ENCODE measurements around the gene ALG14.

The ALG14 gene

GRCh38 chr1:94963864-94964263, 108.9 kb downstream of the ALG14 start:
- no peak overlapping the region for H3K4me3 ChIP-seq (ENCODE audit: insufficient read depth, low read length, poor library complexity, severe bottlenecking)
- H3K79me2 ChIP-seq (ENCODE audit: insufficient read depth, low read length): no peaks in the 10 kb centered on the region
- H2AFZ ChIP-seq (ENCODE audit: low read depth, low read length, severe bottlenecking): no peak overlapping the region
- no peak overlapping the region for H3K27ac ChIP-seq (ENCODE audit: low read depth, low read length)
- H3K36me3 ChIP-seq (ENCODE audit: low read length): no peaks in the 10 kb centered on the region
- no peaks in the 10 kb centered on the region for H4K20me1 ChIP-seq (ENCODE audit: low read depth, low read length)
- H3F3A ChIP-seq (ENCODE audit: insufficient read depth): peaks cover 7% of the 10 kb centered on the region; the same call in 1 of the 2 replicates
- no peaks in the 10 kb centered on the region for H3K9me3 ChIP-seq (ENCODE audit: insufficient read depth, low read length)
- no peaks in the 10 kb centered on the region for H3K27me3 ChIP-seq (ENCODE audit: low read length)
- H3K4me2 ChIP-seq (ENCODE audit: low read depth, low read length, poor library complexity, severe bottlenecking): no peak overlapping the region
- TF ChIP-seq CTCF (IDR thresholded peaks at IDR 0.05; ENCODE audit: insufficient read depth, low read length, poor library complexity, severe bottlenecking): no peak
- H3K9me2 ChIP-seq (replicated peaks; ENCODE audit: insufficient read depth, low read length): no peaks in the 10 kb centered on the region
- no peak overlapping the region for H3K9ac ChIP-seq (ENCODE audit: low read length)

DNA sequence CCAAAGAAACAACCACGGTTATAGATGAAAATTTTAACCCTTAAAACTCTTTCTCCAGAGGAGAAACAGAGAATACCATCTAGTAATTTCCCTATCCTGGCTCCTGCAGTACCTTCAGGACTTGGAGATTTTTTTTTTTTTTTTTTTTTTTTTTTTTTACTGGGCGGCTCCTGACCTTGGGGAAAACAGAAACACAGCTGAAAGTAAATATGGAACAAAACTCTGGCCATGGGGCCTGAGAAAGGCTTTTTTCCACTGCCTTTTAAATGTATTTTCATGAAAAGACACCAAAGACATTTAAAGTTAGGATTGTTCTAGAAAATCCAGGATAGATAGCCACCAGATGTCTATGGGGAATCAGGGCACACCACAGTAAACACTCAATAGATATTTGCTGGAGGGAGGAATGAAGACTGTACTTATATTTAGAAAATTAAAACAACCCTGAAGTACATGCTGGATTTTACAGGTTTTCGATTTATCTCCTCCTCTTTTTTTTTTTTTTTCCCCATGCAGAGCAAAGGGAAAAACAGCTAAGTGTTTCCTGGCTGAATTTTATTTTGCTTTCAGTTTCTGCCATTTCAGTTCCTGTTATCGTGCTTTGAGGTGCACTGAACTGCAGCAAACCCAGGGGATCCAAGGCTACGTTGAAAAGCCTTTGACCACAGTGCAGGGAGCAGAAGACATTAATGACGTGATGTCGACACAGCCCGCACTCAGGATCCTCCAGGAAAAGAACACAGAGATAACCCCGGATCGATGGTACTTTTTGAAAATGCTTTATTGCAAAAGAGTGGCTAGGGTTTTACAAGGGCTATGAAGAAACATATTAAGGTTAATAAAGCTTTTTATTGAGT, 110.1 kb downstream of the ALG14 start:
- peak overlapping the region; percentile 55 for H3K4me2 ChIP-seq (ENCODE audit: low read depth, low read length, poor library complexity, severe bottlenecking)
- peak overlapping the region; percentile 35 for H3K4me3 ChIP-seq (ENCODE audit: insufficient read depth, low read length, poor library complexity, severe bottlenecking)
- H3K9me3 ChIP-seq (ENCODE audit: insufficient read depth, low read length): no peaks in the 10 kb centered on the region
- H3F3A ChIP-seq (ENCODE audit: insufficient read depth): peaks cover 6% of the 10 kb centered on the region; the same call in 1 of the 2 replicates
- H3K79me2 ChIP-seq (ENCODE audit: insufficient read depth, low read length): no peaks in the 10 kb centered on the region
- no peaks in the 10 kb centered on the region for H3K9me2 ChIP-seq (replicated peaks; ENCODE audit: insufficient read depth, low read length)
- H4K20me1 ChIP-seq (ENCODE audit: low read depth, low read length): no peaks in the 10 kb centered on the region
- 0 out of 2 replicates have a peak overlapping the region, but pooled peaks have one; percentile 19 for H3K9ac ChIP-seq (ENCODE audit: low read length)
- no peaks in the 10 kb centered on the region for H3K36me3 ChIP-seq (ENCODE audit: low read length)
- no peaks in the 10 kb centered on the region for H3K27me3 ChIP-seq (ENCODE audit: low read length)
- TF ChIP-seq EZH2phosphoT487 (conservative IDR thresholded peaks at IDR 0.05; ENCODE audit: low read length) (no peak), CTCF (IDR thresholded peaks at IDR 0.05; ENCODE audit: insufficient read depth, low read length, poor library complexity, severe bottlenecking) (no peak)
- peak overlapping the region; percentile 80 for H2AFZ ChIP-seq (ENCODE audit: low read depth, low read length, severe bottlenecking)
- H3K27ac ChIP-seq (ENCODE audit: low read depth, low read length): no peak overlapping the region; the same call in 1 of the 2 replicates

DNA sequence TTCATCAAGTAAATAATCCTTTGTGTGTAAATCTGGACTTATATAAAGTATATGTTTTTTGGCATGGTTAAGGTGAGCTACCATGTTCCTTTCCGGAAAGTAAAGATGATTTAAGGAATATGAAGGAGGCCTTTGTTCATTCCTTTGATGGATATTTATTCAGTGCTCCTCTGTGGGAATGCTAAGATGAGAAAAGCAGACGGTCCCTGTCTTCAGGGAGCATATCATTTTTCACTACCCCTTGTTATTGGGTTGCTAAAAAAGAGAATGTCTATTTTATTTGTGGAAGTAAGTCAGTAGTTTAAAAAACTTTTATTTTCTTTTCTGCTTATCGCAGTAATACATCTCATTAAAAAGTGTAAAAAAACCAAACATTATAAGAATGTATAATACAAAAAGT, 110.8 kb downstream of the ALG14 start:
- Histone ChIP-seq H2AFZ (ENCODE audit: low read depth, low read length, severe bottlenecking) (no peak overlapping the region), H3K27ac (ENCODE audit: low read depth, low read length) (no peak overlapping the region), H4K20me1 (ENCODE audit: low read depth, low read length) (no peaks in the 10 kb centered on the region), H3K27me3 (ENCODE audit: low read length) (no peaks in the 10 kb centered on the region), H3K4me2 (ENCODE audit: low read depth, low read length, poor library complexity, severe bottlenecking) (no peak overlapping the region), H3F3A (ENCODE audit: insufficient read depth) (no peaks in the 10 kb centered on the region), H3K9ac (ENCODE audit: low read length) (no peak overlapping the region), H3K9me2 (replicated peaks; ENCODE audit: insufficient read depth, low read length) (no peaks in the 10 kb centered on the region), H3K4me3 (ENCODE audit: insufficient read depth, low read length, poor library complexity, severe bottlenecking) (no peak overlapping the region), H3K79me2 (ENCODE audit: insufficient read depth, low read length) (no peaks in the 10 kb centered on the region), H3K9me3 (ENCODE audit: insufficient read depth, low read length) (no peaks in the 10 kb centered on the region), H3K36me3 (ENCODE audit: low read length) (no peaks in the 10 kb centered on the region)
- TF ChIP-seq CTCF (IDR thresholded peaks at IDR 0.05; ENCODE audit: insufficient read depth, low read length, poor library complexity, severe bottlenecking): no peak
- no peak for TF ChIP-seq EZH2phosphoT487 (conservative IDR thresholded peaks at IDR 0.05; ENCODE audit: low read length)
